OCI-LY3 (cell line): Measurements from ENCODE around the gene CCDC32.

Experiments used
- H2AFZ ChIP-seq: fragments of 200-600, 300-600 bp; shearing (Covaris generic); 2 replicates; pipeline ENCODE4 v1.6.0; 2014; ENCODE audit warnings: antibody characterized with exemption, low read depth, low read length
- H3K27ac ChIP-seq: fragments of 200-600, 300-600 bp; sonication (generic); 2 replicates; pipeline ENCODE4 v1.5.1; 2014; ENCODE audit warnings: mild to moderate bottlenecking, low read length, moderate library complexity, mixed read lengths
- H3K27me3 ChIP-seq: fragments of 200-600, 300-600 bp; sonication (generic); 2 replicates; pipeline ENCODE4 v1.6.1; 2014; ENCODE audit warnings: low read depth, low read length, mixed read lengths
- H3K36me3 ChIP-seq: fragments of 200-600, 300-600 bp; sonication (generic); replicated peaks from 2 replicates; pipeline ENCODE3; 2014; ENCODE audit warnings: low read depth, low read length, mixed read lengths
- H3K4me1 ChIP-seq: fragments of 300-600, 200-600 bp; sonication (generic); 2 replicates; pipeline ENCODE4 v1.6.1; 2014; ENCODE audit warnings: low read length, mixed read lengths
- H3K4me2 ChIP-seq: fragments of 200-600, 300-600 bp; sonication (generic); 2 replicates; pipeline ENCODE4 v1.6.1; 2014; ENCODE audit warnings: low read length, mixed read lengths
- H3K4me3 ChIP-seq: fragments of 300-600, 200-600 bp; sonication (generic); 2 replicates; pipeline ENCODE4 v1.5.1; 2014; ENCODE audit warnings: antibody characterized with exemption, mild to moderate bottlenecking, low read length, moderate library complexity
- H3K79me2 ChIP-seq: fragments of 300-600, 200-600 bp; shearing (Covaris generic); 2 replicates; pipeline ENCODE4 v1.6.1; 2014; ENCODE audit warnings: mild to moderate bottlenecking, low read length, mixed read lengths
- H3K9ac ChIP-seq: fragments of 300-600, 200-600 bp; shearing (Covaris generic); 2 replicates; pipeline ENCODE4 v1.6.0; 2014; ENCODE audit warnings: mild to moderate bottlenecking, low read length, moderate library complexity
- H3K9me3 ChIP-seq: fragments of 200-600, 300-600 bp; shearing (Covaris generic); 2 replicates; pipeline ENCODE4 v1.6.1; 2014; ENCODE audit warnings: low read length, mixed read lengths; ENCODE audit not compliant: insufficient read depth
- H4K20me1 ChIP-seq: fragments of 200-600, 300-600 bp; sonication (generic); 2 replicates; pipeline ENCODE4 v1.6.1; 2016; ENCODE audit warnings: low read length, mixed read lengths; ENCODE audit not compliant: insufficient read depth
- EZH2phosphoT487 ChIP-seq: fragments of 200-600 bp; shearing (Covaris generic); IDR thresholded peaks from 2 replicates; pipeline ENCODE4 v1.6.1; 2018; ENCODE audit warnings: antibody characterized with exemption, mixed run types, low read depth
- TF ChIP-seq, protein P1 (sequence below): fragments of 200-600, 300-600 bp; sonication (generic); IDR thresholded peaks from 2 replicates; pipeline ENCODE4 v1.5.1; 2014; ENCODE audit warnings: antibody characterized with exemption, low read length, low read depth

The CCDC32 gene

GRCh38 chr15:40567111-40567510, 2.3 kb upstream of the CCDC32 start:
- Histone ChIP-seq H3K9ac (peak overlapping the region; percentile 9; the same call in 1 of the 2 replicates), H3K36me3 (peaks cover 7% of the 10 kb centered on the region), H3K27ac (no peak overlapping the region), H2AFZ (peak overlapping the region; percentile 55), H4K20me1 (no peaks in the 10 kb centered on the region), H3K4me2 (peak overlapping the region; percentile 62), H3K79me2 (peaks cover 42% of the 10 kb centered on the region), H3K4me3 (peak overlapping the region; percentile 52), H3K4me1 (peaks cover 34% of the 10 kb centered on the region), H3K9me3 (no peaks in the 10 kb centered on the region), H3K27me3 (no peaks in the 10 kb centered on the region)
- TF ChIP-seq, protein P1, sequence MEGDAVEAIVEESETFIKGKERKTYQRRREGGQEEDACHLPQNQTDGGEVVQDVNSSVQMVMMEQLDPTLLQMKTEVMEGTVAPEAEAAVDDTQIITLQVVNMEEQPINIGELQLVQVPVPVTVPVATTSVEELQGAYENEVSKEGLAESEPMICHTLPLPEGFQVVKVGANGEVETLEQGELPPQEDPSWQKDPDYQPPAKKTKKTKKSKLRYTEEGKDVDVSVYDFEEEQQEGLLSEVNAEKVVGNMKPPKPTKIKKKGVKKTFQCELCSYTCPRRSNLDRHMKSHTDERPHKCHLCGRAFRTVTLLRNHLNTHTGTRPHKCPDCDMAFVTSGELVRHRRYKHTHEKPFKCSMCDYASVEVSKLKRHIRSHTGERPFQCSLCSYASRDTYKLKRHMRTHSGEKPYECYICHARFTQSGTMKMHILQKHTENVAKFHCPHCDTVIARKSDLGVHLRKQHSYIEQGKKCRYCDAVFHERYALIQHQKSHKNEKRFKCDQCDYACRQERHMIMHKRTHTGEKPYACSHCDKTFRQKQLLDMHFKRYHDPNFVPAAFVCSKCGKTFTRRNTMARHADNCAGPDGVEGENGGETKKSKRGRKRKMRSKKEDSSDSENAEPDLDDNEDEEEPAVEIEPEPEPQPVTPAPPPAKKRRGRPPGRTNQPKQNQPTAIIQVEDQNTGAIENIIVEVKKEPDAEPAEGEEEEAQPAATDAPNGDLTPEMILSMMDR, result peak; percentile 71
- no peak for TF ChIP-seq EZH2phosphoT487

DNA sequence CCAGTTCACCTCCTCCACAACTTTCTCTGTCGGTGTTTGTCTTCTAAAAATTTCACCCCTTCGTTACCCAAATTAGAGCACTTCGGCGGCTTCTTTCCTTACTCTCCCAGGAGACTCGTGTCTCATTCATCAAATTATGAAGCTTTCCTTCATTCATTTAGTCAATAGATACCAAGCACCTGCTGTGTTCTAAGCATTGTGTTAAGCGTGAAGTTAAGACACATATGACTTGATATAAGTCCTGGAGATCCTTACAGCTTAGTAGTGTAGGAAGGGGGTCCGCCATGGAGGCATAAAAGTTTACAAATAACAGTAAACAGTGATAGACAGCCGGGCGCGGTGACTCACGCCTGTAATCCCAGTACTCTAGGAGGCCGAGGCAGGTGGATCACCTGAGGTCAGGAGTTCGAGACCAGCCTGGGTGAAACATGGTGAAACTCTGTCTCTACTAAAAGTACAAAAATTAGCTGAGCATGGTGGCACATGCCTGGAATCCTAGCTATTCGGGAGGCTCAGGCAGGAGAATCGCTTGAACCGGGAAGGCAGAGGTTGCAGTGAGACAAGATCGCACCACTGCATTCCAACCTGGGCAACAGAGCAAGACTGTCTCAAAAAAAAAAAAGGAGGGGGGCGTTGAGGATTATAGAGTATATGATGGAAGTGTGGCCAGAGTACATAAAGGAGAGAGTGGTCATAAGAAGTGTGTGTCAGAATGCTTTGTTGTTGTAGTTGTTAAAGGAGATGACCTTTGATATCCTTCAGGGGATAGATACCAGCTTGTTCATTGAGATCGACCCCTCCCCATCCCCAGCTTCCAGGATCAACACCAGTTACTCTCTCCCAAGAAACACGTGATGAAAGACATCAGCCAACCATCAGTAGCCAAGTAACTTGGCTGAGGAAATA, 744 bp upstream of the CCDC32 start:
- H3K27me3 ChIP-seq, result no peaks in the 10 kb centered on the region
- H3K4me1 ChIP-seq, result peaks cover 32% of the 10 kb centered on the region
- H3K27ac ChIP-seq, result no peak overlapping the region
- H3K4me2 ChIP-seq, result peak overlapping the region; percentile 93
- peaks cover 4% of the 10 kb centered on the region for H3K36me3 ChIP-seq
- no peaks in the 10 kb centered on the region for H3K9me3 ChIP-seq
- peak overlapping the region; percentile 93 for H2AFZ ChIP-seq
- TF ChIP-seq, protein P1, result no peak
- TF ChIP-seq EZH2phosphoT487, result no peak
- H4K20me1 ChIP-seq, result no peaks in the 10 kb centered on the region
- peak overlapping the region; percentile 56 for H3K9ac ChIP-seq
- H3K4me3 ChIP-seq, result peak overlapping the region; percentile 92
- H3K79me2 ChIP-seq, result peaks cover 28% of the 10 kb centered on the region

DNA sequence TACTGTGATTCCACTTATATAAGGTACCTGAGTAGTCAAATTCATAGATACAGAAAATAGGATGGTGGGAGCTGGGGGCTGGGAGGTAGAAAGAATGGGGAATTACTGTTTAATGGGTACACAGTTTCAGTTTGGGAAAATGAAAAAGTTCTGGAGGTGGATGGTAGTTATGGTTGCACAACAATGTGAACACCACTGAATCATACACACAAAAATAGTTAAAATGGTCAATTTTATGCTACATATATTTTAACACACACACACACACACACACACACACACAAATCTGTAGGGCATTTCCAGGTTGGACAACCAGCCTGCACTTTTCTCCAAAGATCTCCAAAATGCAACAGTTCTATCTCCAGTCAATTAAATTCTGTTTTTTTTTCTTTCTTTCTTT, 1.4 kb downstream of the CCDC32 start:
- Histone ChIP-seq H3K27me3 (no peaks in the 10 kb centered on the region), H2AFZ (no peak overlapping the region), H3K9ac (no peak overlapping the region), H4K20me1 (no peaks in the 10 kb centered on the region), H3K36me3 (peaks cover 4% of the 10 kb centered on the region), H3K9me3 (no peaks in the 10 kb centered on the region), H3K4me3 (no peak overlapping the region), H3K4me2 (no peak overlapping the region), H3K79me2 (peaks cover 13% of the 10 kb centered on the region), H3K4me1 (peaks cover 23% of the 10 kb centered on the region), H3K27ac (no peak overlapping the region)
- TF ChIP-seq, protein P1, result no peak
- TF ChIP-seq EZH2phosphoT487, result no peak

DNA sequence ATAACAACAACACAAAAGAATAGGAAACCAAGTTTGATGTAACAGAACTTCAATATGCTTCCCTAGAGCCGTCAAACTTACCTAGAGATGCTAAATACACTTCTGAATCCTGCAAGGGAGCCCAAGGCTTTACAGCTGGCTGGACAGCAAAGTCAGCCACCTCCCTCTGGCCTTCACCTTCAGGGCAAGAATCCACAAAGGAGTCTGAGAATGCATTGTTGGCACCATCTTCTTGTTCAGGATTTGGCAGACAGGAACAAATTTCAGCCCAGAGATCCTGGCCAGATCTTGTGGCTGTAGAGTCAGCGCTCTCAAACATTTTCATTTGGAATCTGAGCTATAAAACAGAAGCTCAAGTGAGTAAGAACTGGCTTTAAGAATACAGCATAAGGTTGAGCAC, 2.2 kb downstream of the CCDC32 start:
- Histone ChIP-seq H3K36me3 (peaks cover 4% of the 10 kb centered on the region), H3K4me3 (no peak overlapping the region), H3K4me2 (no peak overlapping the region), H2AFZ (no peak overlapping the region), H3K9me3 (no peaks in the 10 kb centered on the region), H3K27ac (no peak overlapping the region), H4K20me1 (no peaks in the 10 kb centered on the region), H3K9ac (no peak overlapping the region), H3K4me1 (peaks cover 19% of the 10 kb centered on the region), H3K79me2 (peaks cover 13% of the 10 kb centered on the region), H3K27me3 (no peaks in the 10 kb centered on the region)
- no peak for TF ChIP-seq EZH2phosphoT487
- TF ChIP-seq, protein P1, result no peak
